Neural cell (in vitro differentiated cells): ENCODE data around the gene KCNIP4. TPM values are rescaled to one million over a fixed set of nuclear protein-coding genes. Genes with fewer than 3 reads are reported as not detected.

Experiments used
- H2AFZ ChIP-seq: fragments of 200-600, 300-800 bp; sonication (generic), shearing (Covaris generic); 2 replicates; pipeline ENCODE4 v1.6.0; 2014; ENCODE audit warnings: low read depth, mild to moderate bottlenecking, antibody characterized with exemption, low read length, moderate library complexity
- H3F3A ChIP-seq: fragments of 200-600 bp; shearing (Covaris generic); 2 replicates; pipeline ENCODE4 v1.6.1; 2016; ENCODE audit warnings: mild to moderate bottlenecking, moderate library complexity, mixed read lengths, antibody characterized with exemption, low read length; ENCODE audit not compliant: insufficient read depth, poor library complexity, severe bottlenecking
- H3K27ac ChIP-seq: fragments of 200-600, 300-800 bp; sonication (generic), shearing (Covaris generic); 2 replicates; pipeline ENCODE4 v1.5.1; 2014; ENCODE audit warnings: mild to moderate bottlenecking, low read length, moderate library complexity
- H3K27me3 ChIP-seq: fragments of 300-800, 200-600 bp; sonication (generic), shearing (Covaris generic); 2 replicates; pipeline ENCODE4 v1.6.0; 2014; ENCODE audit warnings: mild to moderate bottlenecking, low read depth, low read length, moderate library complexity; ENCODE audit not compliant: insufficient read depth
- H3K36me3 ChIP-seq: fragments of 300-800, 200-600 bp; sonication (generic), shearing (Covaris generic); 2 replicates; pipeline ENCODE4 v1.5.1; 2014; ENCODE audit warnings: mild to moderate bottlenecking, antibody characterized with exemption, low read length, moderate library complexity; ENCODE audit not compliant: insufficient read depth
- H3K4me2 ChIP-seq: fragments of 300-800, 200-600 bp; sonication (generic), shearing (Covaris generic); 2 replicates; pipeline ENCODE4 v1.6.0; 2014; ENCODE audit warnings: mild to moderate bottlenecking, low read length
- H3K4me3 ChIP-seq: fragments of 300-800, 200-600 bp; sonication (generic), shearing (Covaris generic); 2 replicates; pipeline ENCODE4 v1.5.1; 2014; ENCODE audit warnings: mild to moderate bottlenecking, low read length, moderate library complexity
- H3K79me2 ChIP-seq: fragments of 200-600 bp; shearing (Covaris generic); replicated peaks from 2 replicates; pipeline ENCODE4 v1.6.0; 2014; ENCODE audit warnings: mild to moderate bottlenecking, low read length, moderate library complexity; ENCODE audit not compliant: insufficient read depth
- H3K9ac ChIP-seq: fragments of 300-800, 200-600 bp; sonication (generic), shearing (Covaris generic); 2 replicates; pipeline ENCODE4 v1.6.1; 2016; ENCODE audit warnings: mild to moderate bottlenecking, low read length, mixed read lengths
- H3K9me2 ChIP-seq: fragments of 200-600 bp; shearing (Covaris generic); 2 replicates; pipeline ENCODE4 v1.6.1; 2016; ENCODE audit warnings: mild to moderate bottlenecking, low read length, mixed read lengths; ENCODE audit not compliant: insufficient read depth
- H3K9me3 ChIP-seq: fragments of 200-600, 300-800 bp; sonication (generic), shearing (Covaris generic); 2 replicates; pipeline ENCODE4 v1.6.1; 2016; ENCODE audit warnings: mild to moderate bottlenecking, mixed run types, low read length, moderate library complexity, mixed read lengths
- H4K20me1 ChIP-seq: fragments of 200-600 bp; shearing (Covaris generic); 2 replicates; pipeline ENCODE4 v1.6.1; 2016; ENCODE audit warnings: mild to moderate bottlenecking, mixed run types; ENCODE audit not compliant: insufficient read depth
- EP300 ChIP-seq: fragments of 450-650 bp; conservative IDR thresholded peaks from 2 replicates; pipeline ENCODE4 v1.6.1; 2014; ENCODE audit warnings: antibody characterized with exemption, mild to moderate bottlenecking, moderate library complexity; ENCODE audit not compliant: poor library complexity, severe bottlenecking
- EZH2 ChIP-seq: fragments of 200-600, 300-800 bp; shearing (Covaris generic), sonication (generic); IDR thresholded peaks from 2 replicates; pipeline ENCODE4 v1.6.1; 2014; ENCODE audit warnings: antibody characterized with exemption, low read length, borderline replicate concordance, mild to moderate bottlenecking; ENCODE audit not compliant: insufficient read depth, poor library complexity, severe bottlenecking
- MXI1 ChIP-seq: fragments of 450-650 bp; conservative IDR thresholded peaks from 2 replicates; pipeline ENCODE4 v1.6.1; 2014; ENCODE audit warnings: antibody characterized with exemption, mild to moderate bottlenecking; ENCODE audit not compliant: poor library complexity, severe bottlenecking
- POLR2AphosphoS5 ChIP-seq: IDR thresholded peaks from 2 replicates; pipeline ENCODE4 v1.6.1; 2012
- RAD21 ChIP-seq: fragments of 450-650 bp; conservative IDR thresholded peaks from 2 replicates; pipeline ENCODE4 v1.6.1; 2014; ENCODE audit warnings: antibody characterized with exemption, mild to moderate bottlenecking, moderate library complexity
- SMC3 ChIP-seq: fragments of 450-650 bp; conservative IDR thresholded peaks from 2 replicates; pipeline ENCODE4 v1.6.1; 2014; ENCODE audit warnings: antibody characterized with exemption, mild to moderate bottlenecking, moderate library complexity; ENCODE audit not compliant: poor library complexity
- TAF1 ChIP-seq: IDR thresholded peaks from 2 replicates; pipeline ENCODE4 v1.6.1; 2012; ENCODE audit warnings: low read depth
- polyA plus RNA-seq: library from polyadenylated mRNA; depleted of rRNA; stranded (reverse); fragments of >200 nt; gene quantifications from 2 replicates; pipeline ENCODE4 v1.2.3, GENCODE V29; 2014
- TF ChIP-seq, protein P1 (sequence below): IDR thresholded peaks from 2 replicates; pipeline ENCODE4 v1.6.1; 2012; ENCODE audit warnings: borderline replicate concordance
- TF ChIP-seq, protein P2 (sequence below): fragments of 450-650 bp; IDR thresholded peaks from 2 replicates; pipeline ENCODE4 v1.5.1; 2014; ENCODE audit warnings: antibody characterized with exemption, mild to moderate bottlenecking, moderate library complexity; ENCODE audit not compliant: poor library complexity, severe bottlenecking

KCNIP4 gene
- polyA plus RNA-seq, 1 donor from 2014 or later: 22.8 TPM

DNA sequence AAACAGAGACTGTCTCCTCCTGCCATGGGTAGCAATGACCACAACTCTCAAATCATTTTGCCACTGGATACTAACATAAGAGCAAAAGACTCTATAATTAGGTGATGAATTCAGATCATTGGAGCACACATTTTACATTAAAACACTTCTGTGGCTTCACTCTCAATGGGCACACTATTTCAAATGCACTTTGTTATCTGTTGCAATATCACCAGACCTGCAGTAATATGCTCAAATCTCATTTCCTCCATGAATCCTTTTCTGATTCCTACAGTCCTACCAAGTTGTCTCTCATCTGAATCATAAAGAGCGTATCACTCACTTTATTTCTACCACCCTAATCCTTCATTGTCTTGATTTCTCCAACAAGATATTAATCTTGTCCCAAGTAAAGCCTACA is 302.8 kb downstream of the KCNIP4 start:
- Histone ChIP-seq H3K9ac (no peak overlapping the region), H3K4me3 (no peak overlapping the region), H3K27me3 (no peaks in the 10 kb centered on the region), H3K79me2 (no peaks in the 10 kb centered on the region), H3K4me2 (no peak overlapping the region), H3K36me3 (no peaks in the 10 kb centered on the region), H3K9me2 (no peaks in the 10 kb centered on the region), H3F3A (no peaks in the 10 kb centered on the region), H2AFZ (no peak overlapping the region), H4K20me1 (no peaks in the 10 kb centered on the region), H3K27ac (no peak overlapping the region), H3K9me3 (no peaks in the 10 kb centered on the region)
- no peak for TF ChIP-seq TAF1
- TF ChIP-seq EZH2: no peak
- TF ChIP-seq POLR2AphosphoS5: no peak
- TF ChIP-seq EP300: no peak
- TF ChIP-seq, protein P1, sequence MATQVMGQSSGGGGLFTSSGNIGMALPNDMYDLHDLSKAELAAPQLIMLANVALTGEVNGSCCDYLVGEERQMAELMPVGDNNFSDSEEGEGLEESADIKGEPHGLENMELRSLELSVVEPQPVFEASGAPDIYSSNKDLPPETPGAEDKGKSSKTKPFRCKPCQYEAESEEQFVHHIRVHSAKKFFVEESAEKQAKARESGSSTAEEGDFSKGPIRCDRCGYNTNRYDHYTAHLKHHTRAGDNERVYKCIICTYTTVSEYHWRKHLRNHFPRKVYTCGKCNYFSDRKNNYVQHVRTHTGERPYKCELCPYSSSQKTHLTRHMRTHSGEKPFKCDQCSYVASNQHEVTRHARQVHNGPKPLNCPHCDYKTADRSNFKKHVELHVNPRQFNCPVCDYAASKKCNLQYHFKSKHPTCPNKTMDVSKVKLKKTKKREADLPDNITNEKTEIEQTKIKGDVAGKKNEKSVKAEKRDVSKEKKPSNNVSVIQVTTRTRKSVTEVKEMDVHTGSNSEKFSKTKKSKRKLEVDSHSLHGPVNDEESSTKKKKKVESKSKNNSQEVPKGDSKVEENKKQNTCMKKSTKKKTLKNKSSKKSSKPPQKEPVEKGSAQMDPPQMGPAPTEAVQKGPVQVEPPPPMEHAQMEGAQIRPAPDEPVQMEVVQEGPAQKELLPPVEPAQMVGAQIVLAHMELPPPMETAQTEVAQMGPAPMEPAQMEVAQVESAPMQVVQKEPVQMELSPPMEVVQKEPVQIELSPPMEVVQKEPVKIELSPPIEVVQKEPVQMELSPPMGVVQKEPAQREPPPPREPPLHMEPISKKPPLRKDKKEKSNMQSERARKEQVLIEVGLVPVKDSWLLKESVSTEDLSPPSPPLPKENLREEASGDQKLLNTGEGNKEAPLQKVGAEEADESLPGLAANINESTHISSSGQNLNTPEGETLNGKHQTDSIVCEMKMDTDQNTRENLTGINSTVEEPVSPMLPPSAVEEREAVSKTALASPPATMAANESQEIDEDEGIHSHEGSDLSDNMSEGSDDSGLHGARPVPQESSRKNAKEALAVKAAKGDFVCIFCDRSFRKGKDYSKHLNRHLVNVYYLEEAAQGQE: no peak
- TF ChIP-seq RAD21: no peak
- TF ChIP-seq MXI1: no peak

DNA sequence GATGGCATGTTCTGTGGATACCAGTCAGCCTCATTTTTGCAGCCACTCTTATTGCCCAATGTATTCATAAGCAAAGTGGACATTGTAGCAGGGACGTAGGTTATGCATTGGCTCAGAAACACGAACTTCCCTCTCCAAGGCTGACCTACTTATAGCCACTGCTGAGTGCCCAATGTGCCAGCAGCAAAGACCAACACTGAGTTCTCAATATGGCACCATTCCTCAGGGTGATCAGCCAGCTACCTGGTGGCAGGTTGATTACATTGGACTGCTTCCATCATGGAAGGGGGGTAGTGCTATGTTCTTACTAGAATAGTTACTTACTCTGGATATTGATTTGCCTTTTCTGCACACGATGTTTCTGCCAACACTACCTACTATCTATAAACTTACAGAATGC is 306.9 kb downstream of the KCNIP4 start:
- Histone ChIP-seq H3K36me3 (no peaks in the 10 kb centered on the region), H3K4me2 (no peak overlapping the region), H3F3A (no peaks in the 10 kb centered on the region), H3K9me3 (no peaks in the 10 kb centered on the region), H4K20me1 (no peaks in the 10 kb centered on the region), H3K9ac (no peak overlapping the region), H3K9me2 (no peaks in the 10 kb centered on the region), H3K27me3 (no peaks in the 10 kb centered on the region), H2AFZ (no peak overlapping the region), H3K27ac (no peak overlapping the region), H3K4me3 (no peak overlapping the region), H3K79me2 (no peaks in the 10 kb centered on the region)
- TF ChIP-seq SMC3: no peak
- TF ChIP-seq EZH2: no peak
- TF ChIP-seq, protein P1: no peak
- TF ChIP-seq RAD21: no peak
- TF ChIP-seq TAF1: no peak
- no peak for TF ChIP-seq EP300
- TF ChIP-seq MXI1: no peak
- TF ChIP-seq POLR2AphosphoS5: no peak
- TF ChIP-seq, protein P2, sequence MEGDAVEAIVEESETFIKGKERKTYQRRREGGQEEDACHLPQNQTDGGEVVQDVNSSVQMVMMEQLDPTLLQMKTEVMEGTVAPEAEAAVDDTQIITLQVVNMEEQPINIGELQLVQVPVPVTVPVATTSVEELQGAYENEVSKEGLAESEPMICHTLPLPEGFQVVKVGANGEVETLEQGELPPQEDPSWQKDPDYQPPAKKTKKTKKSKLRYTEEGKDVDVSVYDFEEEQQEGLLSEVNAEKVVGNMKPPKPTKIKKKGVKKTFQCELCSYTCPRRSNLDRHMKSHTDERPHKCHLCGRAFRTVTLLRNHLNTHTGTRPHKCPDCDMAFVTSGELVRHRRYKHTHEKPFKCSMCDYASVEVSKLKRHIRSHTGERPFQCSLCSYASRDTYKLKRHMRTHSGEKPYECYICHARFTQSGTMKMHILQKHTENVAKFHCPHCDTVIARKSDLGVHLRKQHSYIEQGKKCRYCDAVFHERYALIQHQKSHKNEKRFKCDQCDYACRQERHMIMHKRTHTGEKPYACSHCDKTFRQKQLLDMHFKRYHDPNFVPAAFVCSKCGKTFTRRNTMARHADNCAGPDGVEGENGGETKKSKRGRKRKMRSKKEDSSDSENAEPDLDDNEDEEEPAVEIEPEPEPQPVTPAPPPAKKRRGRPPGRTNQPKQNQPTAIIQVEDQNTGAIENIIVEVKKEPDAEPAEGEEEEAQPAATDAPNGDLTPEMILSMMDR: no peak
